GM19452 (cell line): ENCODE results near the gene POC5.
"Not testable (repeated sequence)": the region's sequence is repeated elsewhere in the genome, so short reads cannot be mapped to it uniquely, and the experiment has no call there.

ENCODE experiments used
- ATAC-seq: cut with Tn5 transposase; IDR thresholded peaks from one replicate; pipeline ENCODE4 v1.9.1; 2021; ENCODE audit not compliant: unreplicated experiment

Gene POC5

GRCh38 chr5:75717082-75717922 is at the start of gene POC5:
Gene POC5 (minus strand): TSS chr5:75717437. CDS start chr5:75712937, 4,500 bp downstream.
- peak; percentile 94 for ATAC-seq

GRCh38 chr5:75758116-75758515 is 40.9 kb upstream of the POC5 start:
- ATAC-seq: no peak

- no peak for ATAC-seq
Measured at GRCh38 chr5:75756981-75757380, 39.7 kb upstream of the POC5 start.

GRCh38 chr5:75756211-75756610 is 39.0 kb upstream of the POC5 start:
- ATAC-seq: no peak

GRCh38 chr5:75753182-75753581 is 35.9 kb upstream of the POC5 start:
- no peak for ATAC-seq

GRCh38 chr5:75744355-75744754 is 27.1 kb upstream of the POC5 start:
- ATAC-seq: no peak

- ATAC-seq: no peak
Measured at GRCh38 chr5:75736273-75736672, 19.0 kb upstream of the POC5 start.

GRCh38 chr5:75734913-75735789 is 17.9 kb upstream of the POC5 start:
- no peak for ATAC-seq

GRCh38 chr5:75733767-75734166 is 16.5 kb upstream of the POC5 start:
- ATAC-seq: no peak

GRCh38 chr5:75731515-75731914 is 14.3 kb upstream of the POC5 start:
- not testable (repeated sequence) for ATAC-seq

- ATAC-seq: no peak
Measured at GRCh38 chr5:75729321-75729720, 12.1 kb upstream of the POC5 start.

- no peak for ATAC-seq
Measured at GRCh38 chr5:75727931-75728330, 10.7 kb upstream of the POC5 start.

GRCh38 chr5:75726224-75726623 is 9.0 kb upstream of the POC5 start:
- not testable (repeated sequence) for ATAC-seq

- ATAC-seq: no peak
Measured at GRCh38 chr5:75723378-75723777, 6.1 kb upstream of the POC5 start.

GRCh38 chr5:75721573-75721972 is 4.3 kb upstream of the POC5 start:
- no peak for ATAC-seq

GRCh38 chr5:75720882-75721281 is 3.6 kb upstream of the POC5 start:
- no peak for ATAC-seq

GRCh38 chr5:75716715-75717081 is 539 bp downstream of the POC5 start:
- peak; percentile 26 for ATAC-seq

- no peak for ATAC-seq
Measured at GRCh38 chr5:75712091-75712490, 5.1 kb downstream of the POC5 start.

- ATAC-seq: no peak
Measured at GRCh38 chr5:75711151-75711550, 6.1 kb downstream of the POC5 start.

- ATAC-seq: no peak
Measured at GRCh38 chr5:75710637-75711036, 6.6 kb downstream of the POC5 start.

GRCh38 chr5:75707911-75708509 is 9.2 kb downstream of the POC5 start:
- no peak for ATAC-seq

- no peak for ATAC-seq
Measured at GRCh38 chr5:75706775-75707174, 10.5 kb downstream of the POC5 start.
